ELF-1 (cell line): ENCODE measurements around the gene DGCR8.

Experiments used
- DNase-seq: peaks from one replicate; pipeline ENCODE4 v3.0.0-alpha.2; 2016; ENCODE audit warnings: low read depth, low spot score

DGCR8 gene

GRCh38 chr22:20124083-20124787, 44.2 kb downstream of the DGCR8 start:
- no peak for DNase-seq

GRCh38 chr22:20125201-20126174, 45.4 kb downstream of the DGCR8 start:
- DNase-seq: no peak

- no peak for DNase-seq
These were observed 46.4 kb downstream of the DGCR8 start for GRCh38 chr22:20126284-20127029.

- DNase-seq: no peak
These were observed 47.4 kb downstream of the DGCR8 start for GRCh38 chr22:20127318-20127868.

- DNase-seq: no peak
These were observed 48.0 kb downstream of the DGCR8 start for GRCh38 chr22:20127869-20128618.

- DNase-seq: no peak
These were observed 48.5 kb downstream of the DGCR8 start for GRCh38 chr22:20128619-20128901.

- peak; percentile 59 for DNase-seq
These were observed 49.1 kb downstream of the DGCR8 start for GRCh38 chr22:20128902-20129746.

- DNase-seq: no peak
These were observed 49.6 kb downstream of the DGCR8 start for GRCh38 chr22:20129747-20130014.

- no peak for DNase-seq
These were observed 50.3 kb downstream of the DGCR8 start for GRCh38 chr22:20130319-20130718.

GRCh38 chr22:20130731-20131596, 50.9 kb downstream of the DGCR8 start:
- DNase-seq: peak; percentile 56

GRCh38 chr22:20131597-20131858, 51.5 kb downstream of the DGCR8 start, which contains the start of gene ZDHHC8:
Gene ZDHHC8 (plus strand): TSS chr22:20131804. CDS start chr22:20131948, 144 bp downstream.
- no peak for DNase-seq

- no peak for DNase-seq
These were observed 52.0 kb downstream of the DGCR8 start for GRCh38 chr22:20131859-20132685.

- no peak for DNase-seq
These were observed 52.7 kb downstream of the DGCR8 start for GRCh38 chr22:20132686-20133246.

- no peak for DNase-seq
These were observed 54.0 kb downstream of the DGCR8 start for GRCh38 chr22:20133930-20134549.

GRCh38 chr22:20135265-20135664, 55.2 kb downstream of the DGCR8 start:
- no peak for DNase-seq

- no peak for DNase-seq
These were observed 56.0 kb downstream of the DGCR8 start for GRCh38 chr22:20135806-20136602.

- no peak for DNase-seq
These were observed 56.5 kb downstream of the DGCR8 start for GRCh38 chr22:20136603-20136873.
